GM23338 (cell line): ENCODE results near the gene TRIO. TPM values are rescaled to one million over a fixed set of nuclear protein-coding genes. Genes with fewer than 3 reads are reported as not detected.

Experiments used
- ATAC-seq: fragments of 200-7000 bp; cut with Tn5 transposase; 3 replicates; pipeline ENCODE4 v1.9.1; 2020
- DNase-seq: peaks from one replicate; pipeline ENCODE4 v3.0.0-alpha.2; 2015; ENCODE audit warnings: low spot score
- H2AFZ ChIP-seq: fragments of 200-600 bp; sonication (generic); 2 replicates; pipeline ENCODE4 v1.8.0; 2016; ENCODE audit warnings: antibody characterized with exemption, mild to moderate bottlenecking, moderate library complexity
- H3F3A ChIP-seq: fragments of 200-600 bp; sonication (generic); replicated peaks from 2 replicates; pipeline ENCODE4 v1.8.0; 2017; ENCODE audit warnings: antibody characterized with exemption, mixed run types, low read depth
- H3K27ac ChIP-seq: fragments of 200-600 bp; sonication (generic); 2 replicates; pipeline ENCODE4 v1.6.1; 2016; ENCODE audit warnings: low read depth
- H3K27me3 ChIP-seq: fragments of 200-600 bp; sonication (generic); 2 replicates; pipeline ENCODE4 v1.8.0; 2016; ENCODE audit warnings: mild to moderate bottlenecking, mixed run types, moderate library complexity; ENCODE audit not compliant: insufficient read depth
- H3K36me3 ChIP-seq: fragments of 200-600 bp; sonication (generic); 2 replicates; pipeline ENCODE4 v1.8.0; 2016; ENCODE audit warnings: mild to moderate bottlenecking; ENCODE audit not compliant: insufficient read depth
- H3K4me1 ChIP-seq: fragments of 200-600 bp; sonication (generic); 2 replicates; pipeline ENCODE4 v1.8.0; 2016; ENCODE audit warnings: mild to moderate bottlenecking, moderate library complexity; ENCODE audit not compliant: insufficient read depth
- H3K4me2 ChIP-seq: fragments of 200-600 bp; sonication (generic); 2 replicates; pipeline ENCODE4 v1.7.1; 2017; ENCODE audit warnings: mixed run types
- H3K4me3 ChIP-seq: fragments of 200-600 bp; sonication (generic); 2 replicates; pipeline ENCODE4 v1.6.1; 2016; ENCODE audit warnings: mixed run types
- H3K79me2 ChIP-seq: fragments of 200-600 bp; sonication (generic); replicated peaks from 2 replicates; pipeline ENCODE4 v1.8.0; 2017; ENCODE audit warnings: mild to moderate bottlenecking; ENCODE audit not compliant: insufficient read depth
- H3K9me2 ChIP-seq: fragments of 200-600 bp; sonication (generic); 2 replicates; pipeline ENCODE4 v1.8.0; 2017; ENCODE audit not compliant: insufficient read depth
- H4K20me1 ChIP-seq: fragments of 200-600 bp; sonication (generic); replicated peaks from 2 replicates; pipeline ENCODE4 v1.8.0; 2017; ENCODE audit warnings: mild to moderate bottlenecking; ENCODE audit not compliant: insufficient read depth
- H3K27ac Mint-ChIP-seq: 2 replicates; pipeline ENCODE4 v1.8.0; 2020; ENCODE audit warnings: inconsistent platforms, mild to moderate bottlenecking, moderate library complexity, mixed read lengths
- H3K27me3 Mint-ChIP-seq: 3 replicates; pipeline ENCODE4 v1.8.0; 2022; ENCODE audit warnings: low read depth, mild to moderate bottlenecking, moderate library complexity, mixed read lengths, inconsistent platforms; ENCODE audit not compliant: insufficient read depth, poor library complexity
- H3K36me3 Mint-ChIP-seq: 3 replicates; pipeline ENCODE4 v1.8.0; 2021; ENCODE audit warnings: low read depth, mild to moderate bottlenecking, inconsistent platforms, moderate library complexity, mixed read lengths
- H3K4me1 Mint-ChIP-seq: 3 replicates; pipeline ENCODE4 v1.8.0; 2020; ENCODE audit warnings: mild to moderate bottlenecking, inconsistent platforms, mixed read lengths
- H3K4me3 Mint-ChIP-seq: 3 replicates; pipeline ENCODE4 v1.8.0; 2021; ENCODE audit warnings: moderate library complexity, mild to moderate bottlenecking, inconsistent platforms, mixed read lengths
- H3K9me3 Mint-ChIP-seq: 3 replicates; pipeline ENCODE4 v1.8.0; 2020; ENCODE audit warnings: moderate library complexity, mild to moderate bottlenecking, inconsistent platforms, mixed read lengths
- CTCF ChIP-seq, 2 experiments: fragments of 200-600 bp in 1 of 2; sonication (generic) in 1 of 2; conservative IDR thresholded peaks; 2 replicates each; pipeline versions ENCODE4 v1.5.1 to v1.6.1; 2016 to 2017; ENCODE audit warnings: antibody characterized with exemption in 2 of 2, low read depth in 2 of 2, mild to moderate bottlenecking in 2 of 2, moderate library complexity in 1 of 2
- ETS1 ChIP-seq: IDR thresholded peaks from 2 replicates; pipeline ENCODE4 v1.6.1; 2016; ENCODE audit warnings: antibody characterized with exemption
- EZH2 ChIP-seq: fragments of 200-600 bp; sonication (generic); IDR thresholded peaks from one replicate; pipeline ENCODE4 v1.8.0; 2017; ENCODE audit warnings: antibody characterized with exemption, mild to moderate bottlenecking, low read depth; ENCODE audit not compliant: unreplicated experiment
- JUNB ChIP-seq: IDR thresholded peaks from one replicate; pipeline ENCODE4 v1.6.1; 2016; ENCODE audit warnings: antibody characterized with exemption; ENCODE audit not compliant: unreplicated experiment
- NANOG ChIP-seq: IDR thresholded peaks from 2 replicates; pipeline ENCODE4 v1.6.1; 2016; ENCODE audit warnings: antibody characterized with exemption, borderline replicate concordance
- ZNF114 ChIP-seq: fragments of 250-450 bp; sonication (Bioruptor Pico); IDR thresholded peaks from 2 replicates; pipeline ENCODE4 v1.5.0; 2020; ENCODE audit warnings: mild to moderate bottlenecking, moderate library complexity
- ZNF331 ChIP-seq: fragments of 250-450 bp; sonication (Bioruptor Pico); IDR thresholded peaks from 2 replicates; pipeline ENCODE4 v1.5.0; 2020; ENCODE audit warnings: low read depth, mild to moderate bottlenecking, moderate library complexity
- ZNF462 ChIP-seq: fragments of 250-450 bp; sonication (Bioruptor Pico); IDR thresholded peaks from 2 replicates; pipeline ENCODE4 v1.5.0; 2020; ENCODE audit warnings: mild to moderate bottlenecking, moderate library complexity
- polyA plus RNA-seq: library from polyadenylated mRNA; unstranded; fragments of >200 nt; fragmentation: Nextera tagmentation; extraction: Ambion mirVana; gene quantifications from 2 replicates; pipeline ENCODE4 v1.2.1, GENCODE V29; 2016
- total RNA-seq: library from RNA; depleted of rRNA; stranded (reverse); fragments of >200 nt; shearing (Covaris generic); gene quantifications from 2 replicates; pipeline ENCODE4 v1.2.3, GENCODE V29; 2014

The TRIO gene
- total and polyA plus RNA-seq, 2 experiments from 2014 or later = 13.8 to 113 TPM

GRCh38 chr5:14506661-14507060 lies 363.5 kb downstream of the TRIO start:
- H3K36me3 ChIP-seq = peaks cover 8% of the 10 kb centered on the region; the same call in 1 of the 2 replicates
- H3K4me3 Mint-ChIP-seq = no peak overlapping the region
- no peaks in the 10 kb centered on the region for H3K9me3 Mint-ChIP-seq
- ATAC-seq = no peak
- peaks cover 16% of the 10 kb centered on the region for H3K27me3 Mint-ChIP-seq
- H3F3A ChIP-seq = no peaks in the 10 kb centered on the region
- no peak overlapping the region for H2AFZ ChIP-seq
- no peak overlapping the region for H3K27ac ChIP-seq
- H3K79me2 ChIP-seq = no peaks in the 10 kb centered on the region
- no peaks in the 10 kb centered on the region for H3K4me1 Mint-ChIP-seq
- H3K4me1 ChIP-seq = no peaks in the 10 kb centered on the region
- no peaks in the 10 kb centered on the region for H4K20me1 ChIP-seq
- H3K36me3 Mint-ChIP-seq = peaks cover 18% of the 10 kb centered on the region
- no peak overlapping the region for H3K4me2 ChIP-seq
- no peaks in the 10 kb centered on the region for H3K27me3 ChIP-seq
- no peak for DNase-seq
- no peaks in the 10 kb centered on the region for H3K9me2 ChIP-seq
- TF ChIP-seq ZNF331 (CRISPR knock-in tag) = no peak
- no peak for TF ChIP-seq EZH2
- TF ChIP-seq NANOG = no peak
- TF ChIP-seq ZNF462 (CRISPR knock-in tag) = no peak
- TF ChIP-seq JUNB = no peak
- no peak for TF ChIP-seq CTCF (conservative IDR thresholded peaks at IDR 0.05; ENCODE audit: low read depth in 2 of 2)
- no peak for TF ChIP-seq ETS1
- no peak for TF ChIP-seq ZNF114 (CRISPR knock-in tag)
- H3K27ac Mint-ChIP-seq = peak overlapping the region; percentile 41; the same call in 1 of the 2 replicates
- H3K4me3 ChIP-seq = no peak overlapping the region
